HepG2 (cell line): ENCODE results near the gene IRF6. TPM values are rescaled to one million over a fixed set of nuclear protein-coding genes. Genes with fewer than 3 reads are reported as not detected.

Experiments
- ATAC-seq: fragments of 200-7000 bp; cut with Tn5 transposase; 3 replicates; pipeline ENCODE4 v1.9.1; 2020; ENCODE audit warnings: mild to moderate bottlenecking, moderate library complexity
- BruUV-seq: library from RNA; stranded (reverse); fragments of 400-500 nt; replicated peaks from 2 replicates; lab custom pipeline; 2021; lab: Mats Ljungman, UMichigan
- CTCF ChIA-PET: fragments of 300-600 bp; formaldehyde crosslinking; extraction: SDS; loops from one replicate; lab custom pipeline; 2021; ENCODE audit warnings: low total read pairs, inconsistent platforms, low intra/inter-chr PET ratio; lab: Yijun Ruan, JAX
- POLR2A ChIA-PET: fragments of 350-600 bp; sonication (Branson Sonifier 250); formaldehyde crosslinking; loops from one replicate; lab custom pipeline; 2020; ENCODE audit warnings: antibody characterized with exemption, inconsistent platforms; lab: Yijun Ruan, JAX
- DNase-seq: peaks from one replicate; pipeline ENCODE4 v3.0.0-alpha.2; 2015; ENCODE audit warnings: low spot score
- FAIRE-seq: peaks from 3 replicates; lab custom pipeline; 2011; peaks lifted over from hg19 to GRCh38; lab: Jason Lieb, UNC
- H2AFZ ChIP-seq: one replicate; pipeline ENCODE4 v1.6.1; 2011; ENCODE audit warnings: low read length, inconsistent platforms
- H3K27ac ChIP-seq: fragments of 300-600 bp; 3 replicates; pipeline ENCODE4 v1.8.0; 2011; ENCODE audit warnings: mixed run types, mild to moderate bottlenecking, mixed read lengths, low read length, inconsistent platforms; ENCODE audit not compliant: insufficient read depth; ENCODE audit errors: extremely low read length
- H3K27me3 ChIP-seq, 2 experiments: fragments of 200-600 bp in 1 of 2; 2 replicates in 1 of 2; 3 replicates in 1 of 2; pipeline versions ENCODE4 v1.6.0 to v1.8.0; 2011; ENCODE audit warnings: low read length in 2 of 2, mild to moderate bottlenecking in 2 of 2, moderate library complexity in 2 of 2, inconsistent platforms in 1 of 2; ENCODE audit not compliant: insufficient read depth in 2 of 2, control insufficient read depth in 1 of 2
- H3K36me3 ChIP-seq, 2 experiments: fragments of 200-600 bp in 1 of 2; replicated peaks in 1 of 2; 2 replicates in 1 of 2; 3 replicates in 1 of 2; pipeline versions ENCODE4 v1.5.1 to v1.8.0; 2011; ENCODE audit warnings: low read length in 2 of 2, inconsistent platforms in 1 of 2; ENCODE audit not compliant: insufficient read depth in 2 of 2, control insufficient read depth in 1 of 2
- H3K4me1 ChIP-seq: 2 replicates; pipeline ENCODE4 v1.5.1; 2012; ENCODE audit warnings: low read length, inconsistent platforms; ENCODE audit not compliant: insufficient read depth
- H3K4me2 ChIP-seq: 2 replicates; pipeline ENCODE4 v1.6.0; 2011; ENCODE audit warnings: low read depth, low read length, inconsistent platforms
- H3K4me3 ChIP-seq, 3 experiments: fragments of 200-600 bp in 1 of 3; sonication (generic), shearing (Covaris generic) in 1 of 3; replicated peaks in 1 of 3; 2 replicates each; pipeline ENCODE4 v1.5.1; 2011 to 2016; ENCODE audit warnings: low read length in 3 of 3, inconsistent platforms in 2 of 3, low read depth in 2 of 3, mild to moderate bottlenecking in 2 of 3, control low read depth in 1 of 3, mixed read lengths in 1 of 3; ENCODE audit not compliant: insufficient read depth in 1 of 3
- H3K79me2 ChIP-seq: one replicate; pipeline ENCODE4 v1.6.1; 2011; ENCODE audit warnings: low read length, inconsistent platforms; ENCODE audit not compliant: insufficient read depth
- H3K9ac ChIP-seq: 2 replicates; pipeline ENCODE4 v1.6.0; 2011; ENCODE audit warnings: mild to moderate bottlenecking, low read depth, low read length, inconsistent platforms; ENCODE audit not compliant: insufficient read depth
- H3K9me3 ChIP-seq: 2 replicates; pipeline ENCODE4 v1.5.1; 2012; ENCODE audit warnings: mild to moderate bottlenecking, low read length
- H4K20me1 ChIP-seq: 2 replicates; pipeline ENCODE4 v1.6.0; 2011; ENCODE audit warnings: inconsistent platforms, mild to moderate bottlenecking, low read length, moderate library complexity; ENCODE audit not compliant: insufficient read depth
- AFF4 ChIP-seq: sonication (generic); formaldehyde crosslinking; IDR thresholded peaks from 2 replicates; pipeline ENCODE4 v1.4.0; 2020; ENCODE audit warnings: missing genetic modification reagents
- FIP1L1 ChIP-seq: fragments of 200-400 bp; formaldehyde crosslinking; IDR thresholded peaks from 2 replicates; pipeline ENCODE4 v1.6.1; 2018; ENCODE audit warnings: low read depth, mild to moderate bottlenecking, low read length, moderate library complexity, borderline replicate concordance; ENCODE audit not compliant: insufficient read depth
- FOXM1 ChIP-seq: sonication (generic); formaldehyde crosslinking; IDR thresholded peaks from 2 replicates; pipeline ENCODE4 v1.5.0; 2020; ENCODE audit warnings: missing genetic modification reagents
- GTF3A ChIP-seq: sonication (generic); formaldehyde crosslinking; conservative IDR thresholded peaks from 2 replicates; pipeline ENCODE4 v1.4.0; 2020; ENCODE audit warnings: mild to moderate bottlenecking, missing genetic modification reagents
- RAD51 ChIP-seq: fragments of 450-650 bp; IDR thresholded peaks from 2 replicates; pipeline ENCODE4 v1.6.1; 2016; ENCODE audit warnings: borderline replicate concordance
- TAF15 ChIP-seq: fragments of 200-400 bp; formaldehyde crosslinking; IDR thresholded peaks from one replicate; pipeline ENCODE4 v1.6.1; 2018; ENCODE audit warnings: mild to moderate bottlenecking, low read depth, low read length; ENCODE audit not compliant: poor library complexity, severe bottlenecking
- ZNF143 ChIP-seq: sonication (generic); formaldehyde crosslinking; IDR thresholded peaks from 2 replicates; pipeline ENCODE4 v1.4.0; 2020; ENCODE audit warnings: missing genetic modification reagents
- ZNF281 ChIP-seq: sonication (generic); formaldehyde crosslinking; IDR thresholded peaks from 2 replicates; pipeline ENCODE4 v1.4.0; 2020; ENCODE audit warnings: missing genetic modification reagents, borderline replicate concordance
- ZNF317 ChIP-seq: sonication (generic); formaldehyde crosslinking; IDR thresholded peaks from 2 replicates; pipeline ENCODE4 v1.5.0; 2020; ENCODE audit warnings: mild to moderate bottlenecking, missing genetic modification reagents
- ZNF577 ChIP-seq: sonication (generic); formaldehyde crosslinking; IDR thresholded peaks from 2 replicates; pipeline ENCODE4 v1.4.0; 2020; ENCODE audit warnings: mild to moderate bottlenecking, low read depth, missing genetic modification reagents, borderline replicate concordance
- ZNF619 ChIP-seq: sonication (generic); formaldehyde crosslinking; IDR thresholded peaks from 2 replicates; pipeline ENCODE4 v1.4.0; 2020; ENCODE audit warnings: mild to moderate bottlenecking, missing genetic modification reagents
- ZNF761 ChIP-seq: sonication (generic); formaldehyde crosslinking; conservative IDR thresholded peaks from 2 replicates; pipeline ENCODE4 v1.4.0; 2020; ENCODE audit warnings: mild to moderate bottlenecking, missing genetic modification reagents
- ZSCAN31 ChIP-seq: sonication (generic); formaldehyde crosslinking; IDR thresholded peaks from 2 replicates; pipeline ENCODE4 v1.5.0; 2020; ENCODE audit warnings: low read depth, mild to moderate bottlenecking, missing genetic modification reagents
- WGBS: methylation state at CpG from one replicate; pipeline ENCODE4 v1.1.6; 2017; ENCODE audit warnings: low lambda C conversion rate; 5-methylcytosine and 5-hydroxymethylcytosine counted together
- in situ Hi-C: cut with HindIII; loops from 2 replicates; pipeline ENCODE4 v1.10.0; 2017; ENCODE audit warnings: low pct_unique_long_range_greater_than_20kb; ENCODE audit not compliant: extremely low pct_ligation_motif_present
- intact Hi-C: fragments of 100-400 bp; cut with micrococcal nuclease; formaldehyde crosslinking; loops from one replicate; pipeline ENCODE4 v1.10.0; 2022; ENCODE audit not compliant: unreplicated experiment
- polyA plus RNA-seq, 8 experiments: library from polyadenylated mRNA; depleted of rRNA in 3 of 8; stranded (reverse) in 7 of 8; unstranded in 1 of 8; fragments of >200 nt; fragmentation: Illumina TruSeq in 4 of 8; extraction: Trizol in 4 of 8; gene quantifications; 2 replicates each; pipeline versions ENCODE4 v1.2.1 to v1.2.3, GENCODE V29; 2011 to 2016; ENCODE audit warnings: low read depth in 4 of 8, missing spikeins in 1 of 8, mixed read lengths in 1 of 8; ENCODE audit not compliant: insufficient read depth in 1 of 8
- total RNA-seq, 5 experiments: library from RNA; depleted of rRNA; stranded (reverse); fragments of >200 nt; fragmentation: Illumina TruSeq; extraction: Trizol; gene quantifications; 2 replicates each; pipeline ENCODE4 v1.2.3, GENCODE V29; 2016; ENCODE audit warnings: low read depth in 1 of 5

The IRF6 gene
- total and polyA plus RNA-seq, 2 of the 13 experiments (the other 11 are each of a cell fraction or from before 2014, with no cell fraction given), result 0.02 TPM; not detected in 1

GRCh38 chr1:209810783-209811182, 4.8 kb upstream of the IRF6 start:
- Histone ChIP-seq H2AFZ (no peak overlapping the region), H3K4me1 (peaks cover 25% of the 10 kb centered on the region), H3K4me3 (no peak overlapping the region), H3K36me3 (no peaks in the 10 kb centered on the region), H3K27me3 (0 out of 5 replicates have a peak, but pooled peaks cover 0 to 2% of the 10 kb centered on the region in 2 experiments), H3K9ac (no peak overlapping the region), H3K27ac (no peak overlapping the region), H3K79me2 (no peaks in the 10 kb centered on the region), H4K20me1 (no peaks in the 10 kb centered on the region), H3K4me2 (no peak overlapping the region), H3K9me3 (no peaks in the 10 kb centered on the region)
- no TSS peak for BruUV-seq
- ATAC-seq (no peak), DNase-seq (no peak), FAIRE-seq (no peak)
- intact Hi-C loops, result no loop called here
- in situ Hi-C loops, result no loop called here
- 2% methylated on average over 5 of the region's 5 CpGs for WGBS
- TF ChIP-seq ZNF619 (no peak), ZNF577 (CRISPR knock-in tag) (no peak), FIP1L1 (no peak), GTF3A (CRISPR knock-in tag) (no peak), TAF15 (no peak), RAD51 (no peak), ZNF317 (CRISPR knock-in tag) (no peak)
- ChIA-PET POLR2A (no interaction called here), CTCF (no interaction called here)

DNA sequence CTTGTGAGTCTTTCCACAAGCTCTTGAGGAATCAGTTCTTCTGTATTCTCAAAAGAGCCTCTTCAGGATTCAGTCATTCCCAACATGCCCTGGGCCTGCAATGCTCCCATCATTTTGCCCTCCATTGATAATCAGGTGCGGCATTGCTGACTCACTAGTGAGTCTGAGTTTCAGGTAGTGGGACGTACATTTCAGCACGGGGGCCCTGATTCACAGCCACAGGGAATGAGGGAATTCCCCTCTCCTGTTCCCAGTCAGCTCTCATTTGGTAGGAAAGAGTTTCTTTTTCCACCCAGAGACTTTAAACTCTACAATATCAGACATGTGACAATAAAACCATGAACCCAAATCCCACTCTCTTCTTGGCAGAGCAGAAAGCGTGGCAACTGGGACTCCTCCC, 3.7 kb upstream of the IRF6 start:
- intact Hi-C loops, result no loop called here
- no peaks in the 10 kb centered on the region for H3K36me3 ChIP-seq
- in situ Hi-C loops, result no loop called here
- no peak overlapping the region for H3K9ac ChIP-seq
- no peak for ATAC-seq
- H4K20me1 ChIP-seq, result no peaks in the 10 kb centered on the region
- peaks cover 0 to 5% of the 10 kb centered on the region in 2 experiments; a peak in 1 of 5 replicates for H3K27me3 ChIP-seq
- no peaks in the 10 kb centered on the region for H3K9me3 ChIP-seq
- H3K4me3 ChIP-seq, result no peak overlapping the region
- 41% methylated on average over 4 of the region's 4 CpGs for WGBS
- ChIA-PET CTCF (no interaction called here), POLR2A (no interaction called here)
- no peak overlapping the region for H3K4me2 ChIP-seq
- H3K4me1 ChIP-seq, result peaks cover 15% of the 10 kb centered on the region
- DNase-seq, result no peak
- H3K27ac ChIP-seq, result no peak overlapping the region
- no TSS peak for BruUV-seq
- FAIRE-seq, result no peak
- no peaks in the 10 kb centered on the region for H3K79me2 ChIP-seq
- H2AFZ ChIP-seq, result no peak overlapping the region
- TF ChIP-seq AFF4 (CRISPR knock-in tag), result no peak
- TF ChIP-seq ZNF281 (CRISPR knock-in tag), result no peak
- no peak for TF ChIP-seq FOXM1 (CRISPR knock-in tag)
- TF ChIP-seq ZNF143 (CRISPR knock-in tag), result no peak
- TF ChIP-seq ZSCAN31 (CRISPR knock-in tag), result no peak
- no peak for TF ChIP-seq ZNF761
